Measurements from ENCODE around the gene ABL2. TPM values are rescaled to one million over a fixed set of nuclear protein-coding genes. Genes with fewer than 3 reads are reported as not detected.

The ABL2 gene
- total and polyA plus RNA-seq, 8 donors = 1.3 to 26.6 (median 6.7) TPM

DNA sequence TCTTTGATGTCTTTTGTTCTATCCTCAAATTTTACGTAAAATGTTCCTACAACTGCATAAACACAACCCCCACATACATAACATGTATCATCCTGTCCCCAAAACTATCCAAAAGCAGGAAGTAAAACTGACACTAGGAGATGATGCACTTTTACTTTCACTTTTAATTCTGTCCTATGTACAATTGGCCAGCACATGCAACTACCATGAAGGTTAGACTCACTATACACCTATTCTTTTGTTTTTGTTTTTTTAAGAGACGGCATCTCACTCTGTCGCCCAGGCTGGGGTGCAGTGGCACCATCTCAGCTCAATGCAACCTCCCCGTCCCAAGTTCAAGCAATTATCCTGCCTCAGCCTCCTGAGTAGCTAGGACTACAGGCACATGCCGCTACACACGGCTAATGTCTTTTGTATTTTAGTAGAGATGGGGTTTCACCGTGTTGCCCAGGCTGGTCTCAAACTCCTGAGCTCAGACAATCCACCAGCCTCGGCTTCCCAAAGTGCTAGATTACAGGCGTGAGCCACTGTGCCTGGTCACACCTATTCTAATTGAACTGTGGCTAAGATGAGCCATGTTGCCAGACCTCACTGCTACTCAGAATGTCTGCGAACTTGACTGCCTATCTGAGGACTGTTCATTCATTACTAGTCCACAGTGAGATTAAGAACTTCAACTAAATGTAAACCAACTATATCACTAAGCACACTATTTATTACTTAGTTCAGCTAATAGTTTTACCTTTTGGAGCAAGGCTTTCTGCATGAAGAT is 99.6 kb downstream of the ABL2 start:
- intact Hi-C loops (cut with DNase I; ENCODE audit: low total_unique reads) = no loop called here
- 70 to 79% (median 74%) methylated on average over 9 to 10 of the region's 10 CpGs for WGBS, 5 donors
- DNase-seq = peak in 1 of 2 donors; percentile 60
- Histone ChIP-seq H3K36me3 (peaks cover 0 to 12% (median 9%) of the 10 kb centered on the region in 4 donors), H3K27me3 (no peaks in the 10 kb centered on the region), H3K4me3 (peak overlapping the region; percentile 8 to 37 (median 25)), H3K9me3 (no peaks in the 10 kb centered on the region), H3K4me1 (peaks cover 11 to 40% (median 24%) of the 10 kb centered on the region in 4 donors), H3K27ac (peak overlapping the region; percentile 38 to 75 (median 69))
- no peak for TF ChIP-seq POLR2AphosphoS5 (IDR thresholded peaks at IDR 0.05)
- no peak for TF ChIP-seq CTCF (IDR thresholded peaks at IDR 0.05)
- TF ChIP-seq POLR2A (IDR thresholded peaks at IDR 0.05) = no peak
- no peak for TF ChIP-seq EP300 (IDR thresholded peaks at IDR 0.05)

DNA sequence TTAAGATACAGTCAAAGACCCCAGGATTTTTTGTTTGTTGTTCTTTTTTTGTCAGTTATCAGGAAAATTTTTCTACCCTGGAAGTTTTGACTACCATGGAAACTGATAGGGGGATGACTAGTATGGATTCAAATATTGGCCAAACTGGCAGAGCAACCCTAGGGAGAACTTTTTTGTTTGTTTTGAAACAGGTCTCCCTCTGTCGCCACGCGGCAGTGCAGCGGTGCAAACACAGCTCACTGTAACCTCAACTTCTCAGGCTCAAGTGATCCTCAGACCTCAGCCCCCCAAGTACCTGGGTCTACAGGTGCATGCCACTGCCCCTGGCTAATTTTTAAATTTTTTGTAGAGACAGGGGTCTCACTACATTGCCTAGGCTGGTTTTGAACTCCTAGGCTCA is 101.0 kb downstream of the ABL2 start:
- intact Hi-C loops (cut with DNase I; ENCODE audit: low total_unique reads) = no loop called here
- Histone ChIP-seq H3K4me3 (no peak overlapping the region), H3K27me3 (no peaks in the 10 kb centered on the region), H3K4me1 (peaks cover 11 to 40% (median 24%) of the 10 kb centered on the region in 4 donors), H3K27ac (peak overlapping the region in 4 of 5 donors; percentile 34 to 75 (median 70)), H3K36me3 (peaks cover 0 to 19% (median 15%) of the 10 kb centered on the region in 4 donors), H3K9me3 (no peaks in the 10 kb centered on the region)
- 28 to 74% (median 40%) methylated on average over 4 of the region's 4 CpGs for WGBS, 5 donors
- DNase-seq = peak; percentile 41 to 67
- TF ChIP-seq POLR2AphosphoS5 (IDR thresholded peaks at IDR 0.05) = no peak
- no peak for TF ChIP-seq CTCF (IDR thresholded peaks at IDR 0.05)
- TF ChIP-seq POLR2A (IDR thresholded peaks at IDR 0.05) = no peak
- no peak for TF ChIP-seq EP300 (IDR thresholded peaks at IDR 0.05)

DNA sequence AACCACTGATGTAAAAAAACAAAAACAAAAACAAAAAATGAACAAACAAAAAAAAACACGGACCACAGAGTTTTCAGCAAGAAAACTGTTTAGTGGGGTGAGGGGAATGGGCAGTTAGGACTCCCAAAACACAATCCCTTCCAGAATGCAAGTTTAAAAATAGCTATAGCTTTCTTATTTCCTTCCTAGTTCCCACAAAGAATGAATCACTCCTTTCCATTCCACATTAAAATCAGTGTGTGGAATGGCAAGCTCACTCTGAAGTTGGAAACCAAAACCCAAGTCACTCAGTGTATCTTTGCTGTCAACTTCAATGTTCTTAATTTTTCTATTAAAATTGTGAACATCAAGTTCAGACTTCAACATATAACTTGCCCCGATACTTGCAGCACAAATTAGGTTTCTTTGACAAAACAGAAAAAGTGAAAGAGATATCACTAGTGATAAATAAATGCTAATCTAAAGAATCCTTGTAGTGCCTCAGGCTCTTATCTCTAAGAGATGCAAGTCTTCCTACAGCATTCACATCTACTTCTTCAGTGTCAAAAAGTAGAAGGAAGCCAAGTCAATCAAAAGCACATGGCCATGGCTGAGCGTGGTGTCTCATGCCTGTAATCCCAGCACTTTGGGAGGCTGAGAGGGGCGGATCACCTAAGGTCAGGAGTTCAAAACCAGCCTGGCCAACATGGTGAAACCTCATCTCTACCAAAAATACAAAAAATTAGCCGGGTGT is 102.1 kb downstream of the ABL2 start:
- H3K4me3 ChIP-seq = no peak overlapping the region
- intact Hi-C loops (cut with DNase I; ENCODE audit: low total_unique reads) = no loop called here
- TF ChIP-seq POLR2A (IDR thresholded peaks at IDR 0.05) = no peak
- TF ChIP-seq POLR2AphosphoS5 (IDR thresholded peaks at IDR 0.05) = no peak
- no peak for TF ChIP-seq CTCF (IDR thresholded peaks at IDR 0.05)
- no peak for TF ChIP-seq EP300 (IDR thresholded peaks at IDR 0.05)
- peaks cover 11 to 40% (median 24%) of the 10 kb centered on the region in 4 donors for H3K4me1 ChIP-seq
- H3K27me3 ChIP-seq = no peaks in the 10 kb centered on the region
- no peak for DNase-seq
- no peaks in the 10 kb centered on the region for H3K9me3 ChIP-seq
- peak overlapping the region in 3 of 5 donors; percentile 5 to 30 (median 16) for H3K27ac ChIP-seq
- WGBS, 5 donors = 84 to 95% (median 89%) methylated on average over 5 of the region's 5 CpGs
- peaks cover 0 to 25% (median 20%) of the 10 kb centered on the region in 4 donors for H3K36me3 ChIP-seq

GRCh38 chr1:179126338-179127060 is 103.0 kb downstream of the ABL2 start:
- peak; percentile 20 to 63 for DNase-seq
- H3K27me3 ChIP-seq = no peaks in the 10 kb centered on the region
- TF ChIP-seq EP300 (IDR thresholded peaks at IDR 0.05) = no peak
- TF ChIP-seq CTCF (IDR thresholded peaks at IDR 0.05) = no peak
- no peak for TF ChIP-seq POLR2A (IDR thresholded peaks at IDR 0.05)
- TF ChIP-seq POLR2AphosphoS5 (IDR thresholded peaks at IDR 0.05) = no peak
- peaks cover 11 to 40% (median 24%) of the 10 kb centered on the region in 4 donors for H3K4me1 ChIP-seq
- no peak overlapping the region for H3K4me3 ChIP-seq
- H3K36me3 ChIP-seq = peaks cover 0 to 25% (median 21%) of the 10 kb centered on the region in 4 donors
- no peaks in the 10 kb centered on the region for H3K9me3 ChIP-seq
- peak overlapping the region in 4 of 5 donors; percentile 11 to 45 (median 17) for H3K27ac ChIP-seq
- 51 to 60% (median 53%) methylated on average over 8 of the region's 8 CpGs for WGBS, 5 donors
- intact Hi-C loops (cut with DNase I; ENCODE audit: low total_unique reads) = no loop called here
